ENCODE data around the gene MED25.

Gene MED25

DNA sequence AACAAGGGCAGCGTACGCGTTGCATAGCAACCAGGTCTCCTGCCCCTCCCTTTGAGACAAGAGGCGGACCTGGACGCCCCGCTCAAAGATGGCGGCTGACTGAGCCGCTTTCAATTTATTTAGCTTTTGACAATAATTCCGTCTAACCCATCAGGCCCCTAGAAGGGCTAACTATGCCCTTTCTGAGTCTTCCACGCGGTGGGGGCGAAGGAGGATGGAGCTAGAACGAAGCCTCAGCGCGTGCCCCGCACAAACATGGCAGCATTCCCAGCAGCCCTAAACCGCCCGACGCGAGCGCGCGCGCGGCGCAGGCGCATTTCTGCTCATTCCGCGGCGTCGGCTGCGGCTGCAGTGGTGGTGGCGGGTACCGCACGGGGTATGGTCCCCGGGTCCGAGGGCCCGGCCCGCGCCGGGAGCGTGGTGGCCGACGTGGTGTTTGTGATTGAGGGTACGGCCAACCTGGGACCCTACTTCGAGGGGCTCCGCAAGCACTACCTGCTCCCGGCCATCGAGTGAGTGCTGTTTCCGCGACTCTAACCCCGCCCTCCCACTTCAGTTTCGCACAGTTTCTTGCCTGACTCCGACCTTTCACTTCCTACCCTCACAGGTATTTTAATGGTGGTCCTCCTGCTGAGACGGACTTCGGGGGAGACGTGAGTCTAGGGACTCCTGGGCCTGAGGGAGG lies at the start of gene MED25:
Gene MED25, plus strand, starts transcription at position 326 of the 685 bp plus-strand sequence. Its CDS starts 53 bp downstream, at position 379.
- DNase-seq, result peak; percentile 70

GRCh38 chr19:49770529-49770928 lies 47.6 kb upstream of the MED25 start:
- no peak for DNase-seq

DNA sequence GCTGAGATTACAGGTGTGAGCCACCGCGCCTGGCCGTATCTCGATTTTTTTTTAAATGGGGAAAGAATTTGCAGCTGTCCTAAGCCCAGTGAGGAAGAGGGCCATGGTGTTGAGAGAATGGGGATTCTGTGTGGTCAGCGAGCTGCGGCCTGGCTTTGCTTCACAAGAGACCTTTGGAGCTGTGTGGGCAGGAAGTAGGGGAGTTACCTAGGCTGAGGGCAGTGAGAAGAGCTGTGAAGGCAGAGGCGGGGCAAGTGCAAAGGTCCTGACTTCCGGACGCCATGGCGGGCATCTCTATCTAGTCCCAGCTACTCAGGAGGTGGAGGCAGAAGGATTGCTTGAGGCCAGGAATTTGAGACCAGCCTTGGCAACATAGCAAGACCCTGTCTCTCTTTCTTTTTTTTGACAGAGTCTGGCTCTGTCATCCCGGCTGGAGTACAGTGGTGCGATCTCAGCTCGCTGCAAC lies 46.4 kb upstream of the MED25 start:
- DNase-seq, result no peak

- no peak for DNase-seq
These were observed 45.1 kb upstream of the MED25 start for GRCh38 chr19:49772850-49773432.

DNA sequence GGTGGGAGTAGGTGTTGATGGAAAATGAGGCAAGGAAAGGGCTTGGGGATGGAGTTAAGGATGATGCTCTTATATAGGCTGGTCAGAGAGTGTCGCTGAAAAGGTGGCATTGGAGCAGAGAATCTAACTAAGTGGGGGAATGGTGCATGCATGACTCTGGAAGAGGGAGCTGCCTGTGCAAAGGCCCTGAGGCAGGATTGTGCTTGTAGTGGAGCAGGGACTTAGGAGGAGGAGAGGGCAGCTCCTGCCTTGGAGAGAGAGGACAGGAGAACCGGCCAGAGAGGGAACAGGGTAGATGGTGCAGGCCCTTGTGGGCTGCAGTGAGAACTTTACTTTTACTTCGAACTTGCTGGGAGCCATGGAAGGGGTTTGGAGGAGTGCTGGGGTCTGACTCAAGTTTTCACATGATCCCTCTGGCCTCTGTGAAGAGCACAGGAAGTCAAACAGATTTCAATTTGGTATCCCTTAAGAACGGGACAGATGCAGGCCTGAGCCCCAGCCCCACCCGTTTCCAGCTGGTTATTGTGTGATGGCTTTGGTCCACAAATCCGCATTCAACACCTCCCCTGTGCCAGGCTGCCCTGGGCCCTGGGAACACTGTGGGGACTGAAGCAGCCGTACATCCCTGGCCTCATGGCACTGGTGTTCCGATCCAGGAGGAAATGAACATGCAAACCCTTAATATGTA lies 44.3 kb upstream of the MED25 start:
- no peak for DNase-seq

- no peak for DNase-seq
These were observed 43.1 kb upstream of the MED25 start for GRCh38 chr19:49774969-49775368.

DNA sequence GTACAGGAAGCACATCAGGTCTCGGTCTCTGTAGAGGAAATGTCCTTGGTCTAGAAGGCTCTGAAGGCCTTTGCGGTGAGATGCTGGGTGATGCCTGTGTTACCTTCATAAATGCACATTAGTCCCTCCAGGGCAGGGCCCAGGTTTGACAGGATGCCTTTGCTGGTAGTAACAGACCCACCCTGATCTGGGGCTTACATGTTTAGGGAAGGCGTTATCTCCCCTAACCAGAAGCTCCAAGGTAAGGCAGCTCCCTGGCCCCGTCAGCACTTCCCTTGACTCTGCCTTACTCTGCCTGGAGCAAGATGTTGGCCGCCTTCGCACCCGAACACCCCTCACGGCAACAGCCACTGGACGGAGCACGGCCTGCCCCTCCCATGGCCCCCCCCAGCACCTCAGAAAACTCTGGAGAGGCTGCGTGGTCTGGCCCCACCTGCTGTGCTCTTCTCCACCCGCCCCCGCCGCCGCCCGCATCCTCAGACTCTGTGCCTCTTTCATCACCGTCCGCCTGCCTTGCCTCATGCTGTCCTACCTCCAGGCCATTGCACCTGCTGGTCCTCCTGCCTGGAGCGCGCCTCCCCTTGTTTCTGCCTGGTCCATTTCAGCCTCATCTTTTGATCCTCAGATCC lies 42.2 kb upstream of the MED25 start:
- no peak for DNase-seq

GRCh38 chr19:49776371-49776764 lies 41.7 kb upstream of the MED25 start:
- no peak for DNase-seq

GRCh38 chr19:49779731-49780555 lies 38.1 kb upstream of the MED25 start:
- no peak for DNase-seq

DNA sequence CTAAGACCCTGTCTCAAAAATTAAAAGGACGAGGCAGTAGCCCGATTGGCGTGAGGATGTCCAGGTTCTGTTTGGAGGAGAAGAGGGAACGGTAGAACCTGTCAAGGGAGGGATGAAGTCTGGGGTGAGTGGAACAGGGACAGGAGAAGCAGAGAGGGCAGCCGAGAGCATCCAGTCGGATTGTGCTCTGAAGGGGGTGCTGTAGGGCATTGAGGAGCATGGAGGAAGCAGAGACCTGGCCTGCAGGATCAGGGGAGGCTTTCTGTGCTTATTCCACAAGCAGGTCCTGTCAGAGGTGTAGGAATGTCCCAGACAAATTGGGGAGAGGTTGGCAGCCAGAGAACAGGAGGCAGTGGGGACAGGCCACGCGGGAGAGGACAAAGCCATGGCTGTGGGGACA lies 37.2 kb upstream of the MED25 start:
- no peak for DNase-seq

GRCh38 chr19:49781394-49781793 lies 36.7 kb upstream of the MED25 start:
- DNase-seq, result no peak

- no peak for DNase-seq
These were observed 35.6 kb upstream of the MED25 start for GRCh38 chr19:49782515-49782914.

GRCh38 chr19:49786376-49786820 lies 31.7 kb upstream of the MED25 start:
- DNase-seq, result no peak

- no peak for DNase-seq
These were observed 30.3 kb upstream of the MED25 start for GRCh38 chr19:49787746-49788145.

DNA sequence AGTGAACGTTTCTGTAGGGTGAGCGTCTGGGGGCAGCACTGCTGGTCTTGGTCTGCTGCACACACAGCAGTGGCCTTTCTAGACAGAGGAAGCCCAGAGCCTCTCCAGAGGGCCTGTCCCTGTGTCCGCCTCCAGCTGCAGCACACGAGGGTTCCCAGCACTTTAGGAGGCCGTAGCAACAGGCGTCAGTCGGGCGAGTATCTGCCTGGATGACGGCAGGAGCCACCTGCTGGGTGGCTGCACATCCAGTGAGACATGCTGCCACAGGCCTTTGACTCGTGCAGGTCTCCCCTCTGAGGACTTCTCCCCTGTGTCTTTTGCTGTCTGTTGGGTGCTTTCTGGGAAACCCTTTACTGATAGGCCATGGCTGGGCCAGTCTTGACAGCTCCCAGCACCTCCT lies 29.2 kb upstream of the MED25 start:
- no peak for DNase-seq

DNA sequence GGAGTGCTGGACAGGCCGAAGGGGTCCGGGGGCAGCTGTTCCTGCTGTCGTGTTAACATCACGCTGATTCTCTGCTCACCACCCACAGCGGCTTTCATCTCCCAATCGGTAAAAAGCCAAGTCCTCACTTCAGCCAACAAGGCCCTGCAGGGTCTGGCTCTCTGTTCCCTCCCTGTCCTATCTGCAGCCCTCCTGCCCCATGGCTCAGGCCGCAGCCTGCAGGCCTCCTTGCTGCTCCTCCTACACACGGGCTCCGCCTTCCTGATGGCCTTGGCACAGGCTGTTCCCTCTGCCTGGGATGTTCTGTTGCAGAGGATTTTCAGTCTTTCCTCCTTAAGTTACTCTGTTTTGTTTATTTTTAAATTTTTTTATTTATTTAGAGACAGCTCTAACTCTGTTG lies 27.2 kb upstream of the MED25 start:
- DNase-seq, result no peak

- no peak for DNase-seq
These were observed 26.2 kb upstream of the MED25 start for GRCh38 chr19:49791776-49792445.

DNA sequence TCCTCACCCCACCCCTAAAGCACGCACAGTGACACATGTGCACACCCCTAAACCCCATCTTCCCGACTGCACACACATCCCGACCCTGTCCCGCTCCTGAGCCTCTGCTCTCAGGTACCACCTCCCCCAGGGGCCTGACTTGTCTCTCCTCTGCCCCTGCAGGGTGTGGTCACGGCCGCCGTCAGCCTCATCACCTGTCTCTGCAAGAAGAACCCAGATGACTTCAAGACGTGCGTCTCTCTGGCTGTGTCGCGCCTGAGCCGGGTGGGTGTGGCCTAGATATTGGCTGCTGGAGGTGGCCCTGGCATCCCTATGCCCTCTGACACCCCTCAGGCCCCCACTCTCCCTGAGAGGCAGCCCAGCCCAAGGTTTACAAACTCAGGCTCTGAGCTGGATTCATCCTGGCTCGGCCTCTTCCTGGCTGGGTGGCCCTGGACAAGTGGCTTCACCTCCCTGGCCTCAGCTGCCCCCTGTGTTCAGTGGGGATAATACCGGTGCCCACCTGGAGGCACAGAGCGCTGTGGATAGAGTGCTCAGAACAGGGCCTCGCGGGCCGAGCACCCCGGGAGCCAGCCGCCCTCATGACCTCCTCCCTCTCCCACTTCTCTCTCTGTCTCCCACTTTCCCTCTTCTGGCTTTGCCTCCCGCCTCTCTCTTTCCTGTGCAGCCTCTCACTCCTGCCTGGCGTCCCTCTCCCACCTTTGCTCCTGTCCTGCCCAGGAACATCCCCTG lies 25.1 kb upstream of the MED25 start:
- no peak for DNase-seq

DNA sequence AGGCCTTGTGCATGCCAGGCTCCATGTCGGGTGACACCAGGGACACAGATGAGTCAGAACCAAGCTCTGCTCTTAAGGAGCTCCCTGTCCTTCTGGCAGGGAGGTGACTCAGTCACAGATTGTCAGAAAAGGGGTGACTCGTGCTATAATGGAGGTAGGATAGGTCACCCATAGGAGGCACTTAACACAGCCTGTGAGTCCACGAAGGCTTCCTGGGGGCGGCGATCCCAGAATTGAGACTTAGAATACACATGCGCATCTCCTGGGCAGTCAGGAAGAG lies 24.6 kb upstream of the MED25 start:
- DNase-seq, result no peak

GRCh38 chr19:49795615-49796014 lies 22.5 kb upstream of the MED25 start:
- DNase-seq, result no peak

DNA sequence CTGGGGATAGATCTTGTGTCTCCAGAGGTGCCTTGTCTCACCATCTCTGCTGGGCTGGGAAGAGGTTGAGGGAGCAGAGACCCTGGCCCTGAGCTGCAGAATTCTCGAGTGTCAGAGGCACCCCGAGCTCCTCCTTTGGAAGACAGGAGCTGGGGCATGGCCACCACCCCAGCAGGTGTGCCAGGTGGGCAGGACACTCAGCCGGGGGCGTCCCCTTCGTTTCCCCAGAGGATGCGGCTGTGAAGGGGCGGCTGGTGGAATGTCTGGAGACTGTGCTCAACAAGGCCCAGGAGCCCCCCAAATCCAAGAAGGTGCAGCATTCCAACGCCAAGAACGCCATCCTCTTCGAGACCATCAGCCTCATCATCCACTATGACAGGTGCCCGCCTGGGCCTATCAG lies 19.5 kb upstream of the MED25 start:
- no peak for DNase-seq

Measured in NCI-H226 (cell line).